Left ventricle myocardium inferior (tissue), 1 donor: ENCODE results near the gene SLC25A39. TPM values are rescaled to one million over a fixed set of nuclear protein-coding genes. Genes with fewer than 3 reads are reported as not detected.

Experiments
- DNase-seq: peaks from one replicate; pipeline ENCODE4 v3.0.0-alpha.2; 2020
- H3K27ac ChIP-seq: fragments of 200-600 bp; replicated peaks from 2 replicates; pipeline ENCODE4 v1.8.0; 2021
- H3K27me3 ChIP-seq: fragments of 200-600 bp; 2 replicates; pipeline ENCODE4 v1.8.0; 2021; ENCODE audit warnings: low read depth
- H3K36me3 ChIP-seq: fragments of 200-600 bp; 2 replicates; pipeline ENCODE4 v1.8.0; 2021
- H3K4me1 ChIP-seq: fragments of 200-600 bp; 2 replicates; pipeline ENCODE4 v1.8.0; 2021
- H3K4me3 ChIP-seq: fragments of 200-600 bp; 2 replicates; pipeline ENCODE4 v1.8.0; 2021; ENCODE audit warnings: mild to moderate bottlenecking, moderate library complexity
- H3K9me3 ChIP-seq: fragments of 200-600 bp; replicated peaks from 2 replicates; pipeline ENCODE4 v1.8.0; 2021
- CTCF ChIP-seq: fragments of 200-600 bp; IDR thresholded peaks from 2 replicates; pipeline ENCODE4 v1.8.0; 2021; ENCODE audit warnings: antibody characterized with exemption, mild to moderate bottlenecking, borderline replicate concordance
- intact Hi-C: fragments of 100-400 bp; cut with micrococcal nuclease; formaldehyde crosslinking; loops from one replicate; pipeline ENCODE4 v1.11.0; 2022
- total RNA-seq: library from RNA; stranded (reverse); fragmentation: NEBNext Ultra II Directional; extraction: Animal tissue kit (Norgen Biotek cat#: 25700); gene quantifications from one replicate; pipeline ENCODE4 v1.2.1, GENCODE V29; 2021
- donor health status: DM: no; HTN: yes; CAD: no; lungs with severe emphysema.

SLC25A39 gene
- total RNA-seq, 1 donor from 2014 or later = 46.7 TPM

DNA sequence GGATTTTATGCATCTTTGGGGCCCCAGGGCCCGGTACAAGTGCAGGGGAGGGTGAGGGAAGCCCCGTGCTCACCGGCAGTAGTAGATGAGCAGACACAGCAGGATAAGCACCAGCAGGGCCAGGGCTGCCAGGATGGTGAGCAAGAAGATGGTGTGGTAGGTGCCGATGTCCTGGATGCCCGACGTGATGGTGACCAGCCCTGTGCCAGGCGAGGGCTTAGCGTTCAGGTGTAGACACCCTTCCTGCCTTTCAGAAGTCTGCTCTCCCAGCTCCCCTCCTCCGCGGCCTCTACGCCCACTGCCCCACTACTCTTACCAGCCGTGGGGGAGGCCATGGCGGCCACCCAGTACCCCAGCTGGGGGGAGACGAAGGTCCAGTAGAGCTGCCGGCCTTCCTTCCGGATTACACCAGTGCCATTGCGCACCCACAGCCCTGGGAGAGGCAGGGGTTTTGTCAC lies 31.0 kb upstream of the SLC25A39 start:
- H3K4me3 ChIP-seq = no peak overlapping the region
- TF ChIP-seq CTCF = no peak
- H3K27me3 ChIP-seq = no peaks in the 10 kb centered on the region
- H3K4me1 ChIP-seq = no peaks in the 10 kb centered on the region
- intact Hi-C loops = no loop called here
- H3K27ac ChIP-seq = no peak overlapping the region
- no peaks in the 10 kb centered on the region for H3K9me3 ChIP-seq
- no peak for DNase-seq
- peaks cover 23% of the 10 kb centered on the region for H3K36me3 ChIP-seq

- Histone ChIP-seq H3K27me3 (no peaks in the 10 kb centered on the region), H3K9me3 (no peaks in the 10 kb centered on the region), H3K36me3 (peaks cover 29% of the 10 kb centered on the region), H3K4me1 (no peaks in the 10 kb centered on the region), H3K4me3 (peak overlapping the region; percentile 62), H3K27ac (no peak overlapping the region)
- TF ChIP-seq CTCF = peak; percentile 55
- intact Hi-C loops = no loop called here
- peak; percentile 60 for DNase-seq
Measured at GRCh38 chr17:44354582-44355561, 30.2 kb upstream of the SLC25A39 start.

- Histone ChIP-seq H3K4me3 (peak overlapping the region; percentile 62), H3K36me3 (peaks cover 38% of the 10 kb centered on the region), H3K9me3 (no peaks in the 10 kb centered on the region), H3K27ac (peak overlapping the region; percentile 46), H3K4me1 (no peaks in the 10 kb centered on the region), H3K27me3 (no peaks in the 10 kb centered on the region)
- TF ChIP-seq CTCF = no peak
- intact Hi-C loops = no loop called here
- DNase-seq = peak; percentile 48
Measured at GRCh38 chr17:44353672-44354331, 29.2 kb upstream of the SLC25A39 start.

DNA sequence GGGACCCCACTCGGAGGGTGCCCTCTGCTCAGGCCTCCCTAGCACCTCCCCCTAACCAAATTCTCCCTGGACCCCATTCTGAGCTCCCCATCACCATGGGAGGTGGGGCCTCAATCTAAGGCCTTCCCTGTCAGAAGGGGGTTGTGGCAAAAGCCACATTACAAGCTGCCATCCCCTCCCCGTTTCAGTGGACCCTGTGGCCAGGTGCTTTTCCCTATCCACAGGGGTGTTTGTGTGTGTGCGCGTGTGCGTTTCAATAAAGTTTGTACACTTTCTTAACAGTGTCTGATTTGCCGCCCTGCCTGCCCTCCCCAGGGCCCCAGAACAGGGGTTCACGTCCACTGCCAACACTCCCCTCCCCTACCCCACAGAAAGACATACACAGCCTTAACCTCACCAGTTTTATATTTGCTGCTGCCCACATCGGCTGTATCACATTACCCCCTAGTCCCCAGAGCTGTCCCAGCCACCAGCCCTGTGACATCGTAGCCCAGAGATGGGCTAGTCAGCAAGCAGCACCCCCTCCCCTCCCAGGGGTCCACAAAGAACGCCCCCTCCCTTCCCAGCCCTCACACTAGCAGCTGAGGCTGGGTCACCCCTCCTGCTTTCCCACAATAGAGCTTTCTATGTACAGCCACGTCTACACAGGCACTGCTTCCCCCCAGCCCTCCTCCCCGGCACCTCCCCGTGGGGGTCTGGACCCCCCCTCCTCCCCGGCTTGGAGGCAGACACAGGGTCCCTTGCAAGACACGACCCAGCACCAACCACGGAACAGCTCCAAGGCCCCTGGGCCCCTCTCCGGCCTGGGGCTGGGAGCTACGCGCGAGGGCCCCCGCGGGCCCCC lies 28.4 kb upstream of the SLC25A39 start:
- Histone ChIP-seq H3K4me1 (no peaks in the 10 kb centered on the region), H3K27me3 (no peaks in the 10 kb centered on the region), H3K27ac (no peak overlapping the region), H3K36me3 (peaks cover 38% of the 10 kb centered on the region), H3K4me3 (peak overlapping the region; percentile 62), H3K9me3 (no peaks in the 10 kb centered on the region)
- no peak for TF ChIP-seq CTCF
- intact Hi-C loops = no loop called here
- DNase-seq = no peak
